COR-L47 (cell line): ENCODE results near the gene KRTAP3-3.

Source experiments
- DNase-seq: peaks from one replicate; lab custom pipeline; 2025; lab: John Stamatoyannopoulos, UW

Gene KRTAP3-3

DNA sequence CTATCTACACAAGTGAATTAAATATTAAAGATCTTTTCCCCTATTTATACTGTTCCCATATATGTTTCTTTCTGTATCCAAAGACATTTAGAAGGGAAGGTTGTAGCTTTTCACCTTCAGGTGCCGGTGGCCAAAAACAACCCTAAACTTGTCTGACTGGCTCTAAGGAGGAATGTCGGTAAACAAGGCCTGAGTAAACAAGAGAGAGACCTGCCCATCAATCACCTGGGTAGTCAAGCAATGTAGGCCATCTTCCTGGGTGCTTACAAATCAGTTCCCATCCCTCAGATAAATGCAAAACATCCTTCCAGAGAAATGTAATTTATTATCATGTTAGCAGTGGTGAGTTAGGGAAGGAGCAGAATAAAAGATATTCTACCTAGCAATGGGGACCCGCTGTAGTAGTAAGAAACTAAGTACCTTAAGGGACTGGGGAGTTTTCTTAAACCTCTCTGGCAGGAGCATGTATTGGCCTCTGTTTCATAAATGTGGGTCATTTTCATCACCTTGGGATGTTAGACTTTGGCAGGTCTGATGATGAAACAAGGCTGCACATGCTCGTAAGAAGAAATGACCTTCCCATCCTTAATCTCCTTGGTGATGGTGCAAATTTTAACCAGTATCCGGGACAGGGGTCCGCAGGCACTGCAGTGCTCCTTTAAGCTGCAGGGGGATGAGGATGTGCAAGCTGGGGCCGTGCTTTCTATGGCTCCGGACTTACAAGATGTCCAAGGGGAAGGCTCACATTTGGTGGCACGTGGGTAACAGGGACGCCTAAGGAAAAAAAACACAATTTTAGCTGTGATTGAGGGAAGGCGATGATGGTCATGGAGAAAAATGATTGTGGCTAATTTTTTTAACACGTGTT is 35.6 kb downstream of the KRTAP3-3 start:
- DNase-seq = no peak

DNA sequence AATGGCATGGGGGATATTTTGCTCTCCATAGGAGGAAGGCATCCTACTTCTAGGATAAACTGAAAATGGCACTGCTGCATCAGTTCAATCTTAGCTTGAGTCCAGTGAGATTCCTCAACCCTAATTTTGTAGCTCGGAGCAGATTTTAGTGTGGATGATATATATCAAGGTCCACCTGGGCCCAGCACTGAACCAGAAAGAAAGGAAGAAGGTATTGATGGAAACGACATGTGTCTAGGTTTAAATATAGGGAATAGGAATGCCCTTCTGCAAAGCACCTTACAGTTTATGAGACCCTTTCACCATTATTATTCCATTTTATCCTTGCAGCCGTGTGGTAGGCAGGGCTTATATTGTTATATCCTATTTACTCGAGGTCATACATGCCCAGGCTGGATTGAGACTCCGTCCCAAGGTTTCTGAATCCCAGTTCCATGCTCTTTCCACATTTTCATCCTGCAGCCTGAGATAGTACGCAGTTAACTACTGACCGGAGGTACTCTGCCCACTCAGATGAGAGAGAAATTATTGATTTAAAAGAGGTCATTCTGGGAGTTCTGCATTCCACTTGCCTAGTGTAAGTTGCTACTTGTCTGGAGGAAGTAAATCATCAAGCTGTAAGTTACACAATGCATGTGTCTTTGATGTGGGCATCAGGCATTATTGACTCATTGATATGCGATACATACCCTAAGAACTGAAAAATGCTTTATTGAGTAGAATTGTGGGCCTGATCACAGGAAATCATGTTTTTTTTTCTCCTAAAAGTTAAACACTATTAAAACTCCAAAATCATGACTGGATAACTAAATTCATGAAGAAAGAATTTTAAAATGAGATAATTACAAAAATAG is 37.3 kb downstream of the KRTAP3-3 start:
- DNase-seq = no peak

DNA sequence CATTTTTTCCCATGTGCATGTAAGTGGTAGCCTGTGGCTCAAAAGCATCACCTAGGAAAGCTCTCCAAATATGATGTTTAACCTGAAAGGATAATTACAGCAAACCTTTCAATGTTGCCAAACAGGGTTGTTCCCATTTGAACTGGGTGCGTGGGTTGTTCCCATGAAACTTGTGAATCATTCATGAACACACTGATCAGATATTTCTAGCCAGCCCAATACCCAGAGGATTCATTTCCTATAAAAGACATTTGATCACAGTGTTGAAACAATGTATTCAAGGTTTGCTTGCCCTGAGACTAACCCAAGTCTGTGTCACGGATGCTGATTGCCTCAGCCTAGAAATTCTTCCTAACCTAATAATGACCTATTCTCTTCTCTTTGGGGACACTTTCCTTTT is 40.1 kb downstream of the KRTAP3-3 start:
- no peak for DNase-seq

DNA sequence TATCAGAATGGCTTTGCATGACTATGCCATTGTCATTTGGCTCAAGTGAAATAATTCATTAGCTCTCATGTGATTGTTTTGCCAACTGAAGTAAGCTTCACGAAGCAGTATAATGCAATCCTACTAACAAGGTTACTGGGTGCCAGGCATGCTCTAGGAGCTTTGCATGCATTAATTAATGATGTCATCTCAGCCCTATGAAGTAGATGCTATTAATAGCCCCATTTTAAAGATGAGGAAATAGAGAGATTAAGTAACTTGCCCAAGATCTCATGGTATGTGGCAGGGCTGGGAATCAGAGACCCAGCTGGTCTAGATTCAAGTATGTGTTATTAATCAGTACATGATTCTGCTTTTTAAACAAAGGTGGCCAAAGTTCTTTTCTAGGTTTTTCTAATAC is 41.3 kb downstream of the KRTAP3-3 start:
- DNase-seq = no peak

DNA sequence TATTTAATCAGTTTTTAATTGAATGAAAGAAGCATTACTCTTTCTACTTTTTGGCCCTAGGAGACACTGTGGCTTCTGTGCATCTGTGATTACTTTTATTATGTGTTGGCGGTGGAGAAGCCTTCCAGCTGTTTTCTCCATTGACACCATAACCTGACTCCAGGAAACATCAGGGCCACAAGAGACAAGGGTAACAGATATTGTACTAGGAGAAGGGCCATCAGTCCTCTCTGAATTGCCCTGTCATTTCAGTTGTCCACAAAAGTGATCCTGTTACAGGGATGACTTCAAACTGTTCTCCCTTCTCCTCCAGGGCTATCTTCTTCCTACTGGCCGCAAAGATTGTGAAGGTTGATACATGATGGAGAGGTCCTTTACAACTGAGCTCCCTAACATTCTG is 41.8 kb downstream of the KRTAP3-3 start:
- no peak for DNase-seq

DNA sequence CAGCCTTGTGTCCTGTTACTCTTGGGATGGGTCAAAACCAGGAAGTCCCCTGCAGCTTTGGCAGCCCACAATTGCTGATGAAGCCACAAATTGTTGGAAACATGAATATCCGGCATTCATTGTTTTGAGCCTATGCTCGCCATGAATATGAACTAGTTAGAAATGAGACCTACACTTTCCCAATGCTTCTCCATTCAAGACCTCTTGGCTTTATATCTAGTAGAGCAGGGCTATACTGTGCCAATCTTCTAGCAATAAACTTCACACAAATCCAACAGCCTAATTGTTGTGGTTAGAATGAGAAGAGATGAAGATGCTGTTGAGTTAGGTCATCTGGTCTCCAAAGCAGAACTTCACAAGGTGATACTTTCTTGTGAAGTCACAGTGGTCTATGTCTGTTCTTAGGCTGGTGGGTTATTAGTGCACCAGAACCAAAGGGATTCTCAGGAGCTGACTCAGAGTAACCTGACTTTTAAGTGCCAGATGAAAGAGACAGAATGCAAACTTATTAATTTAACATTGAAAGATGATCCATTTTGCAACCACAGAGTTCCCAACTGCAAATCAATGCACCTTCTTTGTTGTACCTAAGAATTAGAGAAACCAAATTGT is 42.8 kb downstream of the KRTAP3-3 start:
- DNase-seq = no peak

DNA sequence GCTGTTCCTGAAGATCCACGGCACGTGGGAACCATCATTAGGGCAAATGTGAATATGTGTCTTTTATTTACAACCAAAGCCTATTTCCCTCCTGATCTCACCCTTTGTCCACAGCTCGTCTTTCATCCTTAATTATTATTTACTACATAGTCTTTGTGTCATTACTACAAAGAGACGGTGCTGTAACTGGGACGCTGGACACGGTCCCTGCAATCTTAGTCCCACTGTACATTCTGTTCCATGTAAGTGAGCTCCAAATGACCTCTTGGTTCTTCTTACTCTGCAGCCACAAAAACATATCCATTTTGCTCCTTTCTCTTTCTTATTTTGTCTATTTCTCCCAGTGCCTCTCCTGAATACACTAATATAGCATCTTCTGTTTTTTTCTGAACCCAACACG is 43.8 kb downstream of the KRTAP3-3 start:
- peak; percentile 74 for DNase-seq

DNA sequence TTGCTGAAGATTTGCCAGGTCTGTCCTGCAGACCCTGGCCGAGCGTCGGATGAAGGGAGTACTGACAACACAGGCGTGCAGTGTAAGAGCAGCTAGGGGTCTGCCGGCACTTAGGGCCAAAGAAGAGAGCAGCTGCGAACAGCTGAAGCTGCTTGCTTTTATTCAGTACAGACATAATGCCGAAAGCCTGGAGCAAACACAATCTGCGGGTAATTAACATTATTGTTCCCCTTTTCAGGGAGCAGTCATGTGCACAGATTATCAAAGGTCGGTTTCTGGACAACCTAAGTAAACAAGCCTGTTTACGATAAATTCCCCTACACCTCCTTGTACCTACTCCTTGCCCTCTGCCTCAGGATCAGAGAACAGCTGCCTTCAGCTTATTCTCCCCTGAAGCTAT is 44.5 kb downstream of the KRTAP3-3 start:
- peak; percentile 40 for DNase-seq

DNA sequence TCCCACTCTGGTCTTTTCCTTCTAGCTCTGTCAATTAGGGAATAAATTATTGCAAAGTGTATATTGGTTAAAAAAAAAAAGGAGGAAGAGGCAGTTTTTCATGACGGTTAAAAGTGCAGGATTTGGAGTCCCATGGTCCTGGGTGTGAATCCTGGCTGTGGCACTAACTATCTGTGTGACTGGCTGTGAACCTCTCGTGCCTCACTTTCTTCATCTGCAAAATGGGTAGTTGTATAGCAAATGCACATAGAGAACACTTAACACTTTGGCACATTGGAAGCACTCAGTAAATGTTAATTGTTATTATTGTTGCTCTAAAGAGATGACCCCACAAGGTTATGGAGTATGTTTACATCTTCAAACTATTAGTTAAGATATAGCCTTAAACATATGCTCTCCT is 46.0 kb downstream of the KRTAP3-3 start:
- DNase-seq = no peak

DNA sequence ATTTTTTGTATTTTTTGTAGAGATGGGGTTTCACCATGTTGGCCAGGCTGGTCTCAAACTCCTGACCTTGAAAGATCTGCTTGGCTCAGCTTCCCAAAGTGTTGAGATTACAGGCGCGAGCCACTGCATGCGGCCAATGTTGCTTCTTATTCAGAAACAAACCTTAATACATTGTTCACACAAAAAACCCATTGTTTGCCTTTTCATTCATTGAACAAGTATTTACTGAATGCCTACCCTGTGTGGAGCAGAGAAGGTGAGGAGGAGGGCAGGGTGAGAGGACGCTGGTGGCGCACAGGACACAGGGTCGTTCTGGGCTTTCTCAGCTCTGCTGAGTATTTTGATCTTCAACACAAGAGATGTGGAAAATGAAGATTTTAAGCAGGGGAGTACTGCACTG is 48.5 kb downstream of the KRTAP3-3 start:
- DNase-seq = no peak

DNA sequence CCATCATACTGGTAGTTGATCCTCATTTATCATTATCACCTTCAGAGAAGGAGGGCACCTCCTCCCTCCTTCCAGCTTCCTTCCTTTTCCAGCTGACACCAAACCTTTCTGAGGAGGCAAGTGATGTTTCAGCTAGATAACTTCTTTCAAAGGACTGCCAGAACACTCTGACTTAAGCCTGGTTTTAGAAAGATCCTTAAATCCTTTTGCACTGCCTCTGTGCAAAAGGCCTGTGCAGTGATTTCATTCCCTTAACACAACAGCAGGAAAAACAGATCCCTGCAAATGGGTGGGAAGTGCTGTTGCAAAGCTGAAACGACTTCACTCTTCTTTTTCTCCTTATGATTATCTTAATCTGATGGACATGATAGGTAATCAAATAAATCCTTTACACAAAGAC is 49.4 kb downstream of the KRTAP3-3 start:
- DNase-seq = no peak
